ENCODE data around the gene ITGB8.

DNA sequence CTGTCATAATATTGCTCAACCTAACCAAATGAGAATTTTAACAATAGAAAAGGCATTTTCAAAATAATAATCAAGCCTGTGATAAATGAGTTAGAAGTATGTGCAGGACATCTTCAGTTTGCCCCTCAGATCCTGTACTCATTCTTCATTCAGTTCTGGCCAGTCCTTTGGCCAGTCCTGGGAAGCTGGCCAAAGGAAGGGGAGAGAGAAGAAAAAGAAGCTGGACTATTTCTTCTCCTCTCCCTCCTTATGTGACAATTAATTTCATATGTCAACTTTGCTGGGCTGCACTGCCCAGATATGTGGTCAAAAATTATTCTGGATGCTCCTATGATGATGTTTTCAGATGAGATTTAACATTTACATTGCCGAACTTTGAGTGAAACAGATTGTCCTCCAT, 31.6 kb upstream of the ITGB8 start:
- no peak for TF ChIP-seq POLR2A (IDR thresholded peaks at IDR 0.05)
- TF ChIP-seq, protein P1, sequence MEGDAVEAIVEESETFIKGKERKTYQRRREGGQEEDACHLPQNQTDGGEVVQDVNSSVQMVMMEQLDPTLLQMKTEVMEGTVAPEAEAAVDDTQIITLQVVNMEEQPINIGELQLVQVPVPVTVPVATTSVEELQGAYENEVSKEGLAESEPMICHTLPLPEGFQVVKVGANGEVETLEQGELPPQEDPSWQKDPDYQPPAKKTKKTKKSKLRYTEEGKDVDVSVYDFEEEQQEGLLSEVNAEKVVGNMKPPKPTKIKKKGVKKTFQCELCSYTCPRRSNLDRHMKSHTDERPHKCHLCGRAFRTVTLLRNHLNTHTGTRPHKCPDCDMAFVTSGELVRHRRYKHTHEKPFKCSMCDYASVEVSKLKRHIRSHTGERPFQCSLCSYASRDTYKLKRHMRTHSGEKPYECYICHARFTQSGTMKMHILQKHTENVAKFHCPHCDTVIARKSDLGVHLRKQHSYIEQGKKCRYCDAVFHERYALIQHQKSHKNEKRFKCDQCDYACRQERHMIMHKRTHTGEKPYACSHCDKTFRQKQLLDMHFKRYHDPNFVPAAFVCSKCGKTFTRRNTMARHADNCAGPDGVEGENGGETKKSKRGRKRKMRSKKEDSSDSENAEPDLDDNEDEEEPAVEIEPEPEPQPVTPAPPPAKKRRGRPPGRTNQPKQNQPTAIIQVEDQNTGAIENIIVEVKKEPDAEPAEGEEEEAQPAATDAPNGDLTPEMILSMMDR (IDR thresholded peaks at IDR 0.05), result no peak

Data from upper lobe of left lung (tissue), 4 donors.